ENCODE measurements around the gene B4GALNT2.

DNA sequence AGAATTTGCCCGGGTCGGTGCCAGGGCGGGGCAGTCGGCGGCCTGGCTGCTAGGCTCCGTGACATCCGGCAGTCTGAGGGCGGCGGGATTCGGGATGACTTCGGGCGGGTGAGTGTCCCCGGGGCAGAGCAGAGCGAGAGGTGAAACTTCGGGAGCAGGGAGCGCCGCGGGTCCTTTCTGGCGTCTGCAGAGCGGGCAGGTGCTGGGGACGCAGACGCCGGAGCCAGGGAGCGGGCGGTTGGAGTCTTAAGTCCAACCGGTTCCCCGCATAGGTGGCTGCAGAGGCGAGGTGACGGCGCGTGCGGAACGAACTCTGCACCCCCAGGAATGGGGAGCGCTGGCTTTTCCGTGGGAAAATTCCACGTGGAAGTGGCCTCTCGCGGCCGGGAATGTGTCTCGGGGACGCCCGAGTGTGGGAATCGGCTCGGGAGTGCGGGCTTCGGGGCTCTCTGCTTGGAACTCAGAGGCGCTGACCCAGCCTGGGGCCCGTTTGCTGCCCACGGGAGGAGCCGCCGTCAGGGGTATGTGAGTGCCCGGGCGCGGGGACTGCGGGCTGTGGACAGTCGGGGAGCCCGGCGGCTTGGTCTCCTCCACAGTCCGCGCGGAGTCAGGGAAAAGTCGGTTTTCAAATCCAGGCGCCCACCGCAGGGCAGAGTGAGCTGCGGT, at the start of gene B4GALNT2:
- TF ChIP-seq POLR2AphosphoS5 (IDR thresholded peaks at IDR 0.05) (no peak), SMC3 (conservative IDR thresholded peaks at IDR 0.05; ENCODE audit: poor library complexity) (no peak)
- TF ChIP-seq, protein P1, sequence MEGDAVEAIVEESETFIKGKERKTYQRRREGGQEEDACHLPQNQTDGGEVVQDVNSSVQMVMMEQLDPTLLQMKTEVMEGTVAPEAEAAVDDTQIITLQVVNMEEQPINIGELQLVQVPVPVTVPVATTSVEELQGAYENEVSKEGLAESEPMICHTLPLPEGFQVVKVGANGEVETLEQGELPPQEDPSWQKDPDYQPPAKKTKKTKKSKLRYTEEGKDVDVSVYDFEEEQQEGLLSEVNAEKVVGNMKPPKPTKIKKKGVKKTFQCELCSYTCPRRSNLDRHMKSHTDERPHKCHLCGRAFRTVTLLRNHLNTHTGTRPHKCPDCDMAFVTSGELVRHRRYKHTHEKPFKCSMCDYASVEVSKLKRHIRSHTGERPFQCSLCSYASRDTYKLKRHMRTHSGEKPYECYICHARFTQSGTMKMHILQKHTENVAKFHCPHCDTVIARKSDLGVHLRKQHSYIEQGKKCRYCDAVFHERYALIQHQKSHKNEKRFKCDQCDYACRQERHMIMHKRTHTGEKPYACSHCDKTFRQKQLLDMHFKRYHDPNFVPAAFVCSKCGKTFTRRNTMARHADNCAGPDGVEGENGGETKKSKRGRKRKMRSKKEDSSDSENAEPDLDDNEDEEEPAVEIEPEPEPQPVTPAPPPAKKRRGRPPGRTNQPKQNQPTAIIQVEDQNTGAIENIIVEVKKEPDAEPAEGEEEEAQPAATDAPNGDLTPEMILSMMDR (IDR thresholded peaks at IDR 0.05; ENCODE audit: poor library complexity, severe bottlenecking), result no peak
